ENCODE measurements around the gene UBE2J2.
A peak's percentile ranks its signal among the peaks of the same experiment; 100 is the strongest.

The UBE2J2 gene

DNA sequence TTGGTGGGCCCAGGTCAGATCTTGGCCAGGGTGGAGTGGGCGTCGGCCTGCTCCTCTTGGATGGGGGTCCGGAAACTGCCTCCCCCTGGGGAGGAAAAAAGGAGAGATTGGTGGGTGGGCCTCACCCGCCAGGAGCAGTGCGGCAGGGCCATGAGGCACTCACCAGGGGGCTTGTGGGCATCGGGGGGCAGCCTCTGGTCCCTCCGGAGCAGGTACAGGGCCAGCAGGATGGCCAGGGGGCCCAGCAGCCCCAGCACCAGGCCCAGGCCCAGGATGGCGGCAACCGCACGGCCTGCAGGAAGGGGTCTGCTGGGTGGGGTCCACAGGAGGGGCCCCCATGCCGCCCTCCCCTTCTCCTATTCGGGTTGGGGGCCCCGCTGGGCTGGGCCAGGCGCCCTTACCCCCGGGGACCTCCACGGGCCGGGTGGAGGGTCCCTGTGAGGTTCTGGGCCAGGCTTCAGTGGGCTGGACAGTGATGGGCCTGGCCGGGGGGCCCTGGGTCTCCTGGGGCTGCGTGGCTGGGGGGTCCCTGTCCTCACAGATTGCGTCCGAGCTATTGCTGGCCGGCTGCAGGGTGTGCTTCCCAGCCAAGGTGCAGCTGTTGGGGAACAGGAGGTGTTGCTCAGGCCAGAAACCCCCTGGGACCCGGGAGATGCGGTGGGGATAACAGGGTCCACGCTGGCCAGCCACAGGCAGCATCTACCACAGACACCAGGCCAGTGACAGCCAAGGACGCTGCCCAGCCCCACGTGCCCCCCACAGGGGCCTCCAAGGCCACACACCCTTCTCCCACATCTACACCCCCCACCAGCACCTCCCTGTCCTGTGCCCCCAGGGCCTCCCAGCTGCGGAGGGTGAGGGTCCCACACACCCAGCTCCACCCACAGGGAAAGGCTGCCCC is 61.9 kb downstream of the UBE2J2 start:
- TF ChIP-seq, protein P1, sequence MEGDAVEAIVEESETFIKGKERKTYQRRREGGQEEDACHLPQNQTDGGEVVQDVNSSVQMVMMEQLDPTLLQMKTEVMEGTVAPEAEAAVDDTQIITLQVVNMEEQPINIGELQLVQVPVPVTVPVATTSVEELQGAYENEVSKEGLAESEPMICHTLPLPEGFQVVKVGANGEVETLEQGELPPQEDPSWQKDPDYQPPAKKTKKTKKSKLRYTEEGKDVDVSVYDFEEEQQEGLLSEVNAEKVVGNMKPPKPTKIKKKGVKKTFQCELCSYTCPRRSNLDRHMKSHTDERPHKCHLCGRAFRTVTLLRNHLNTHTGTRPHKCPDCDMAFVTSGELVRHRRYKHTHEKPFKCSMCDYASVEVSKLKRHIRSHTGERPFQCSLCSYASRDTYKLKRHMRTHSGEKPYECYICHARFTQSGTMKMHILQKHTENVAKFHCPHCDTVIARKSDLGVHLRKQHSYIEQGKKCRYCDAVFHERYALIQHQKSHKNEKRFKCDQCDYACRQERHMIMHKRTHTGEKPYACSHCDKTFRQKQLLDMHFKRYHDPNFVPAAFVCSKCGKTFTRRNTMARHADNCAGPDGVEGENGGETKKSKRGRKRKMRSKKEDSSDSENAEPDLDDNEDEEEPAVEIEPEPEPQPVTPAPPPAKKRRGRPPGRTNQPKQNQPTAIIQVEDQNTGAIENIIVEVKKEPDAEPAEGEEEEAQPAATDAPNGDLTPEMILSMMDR (IDR thresholded peaks at IDR 0.05): no peak
- no peaks in the 10 kb centered on the region for H3K9me3 ChIP-seq
- H3K4me1 ChIP-seq: peaks cover 0 to 19% (median 11%) of the 10 kb centered on the region in 4 donors
- DNase-seq: no peak
- no peak overlapping the region for H3K4me3 ChIP-seq
- H3K27me3 ChIP-seq: peaks cover 0 to 25% of the 10 kb centered on the region in 2 donors
- H3K36me3 ChIP-seq: peaks cover 3 to 15% (median 8%) of the 10 kb centered on the region in 3 donors
- intact Hi-C loops (cut with DNase I; ENCODE audit: low total_unique reads): no loop called here
- H3K27ac ChIP-seq: no peak overlapping the region

- Histone ChIP-seq H3K36me3 (peaks cover 0 to 7% (median 2%) of the 10 kb centered on the region in 3 donors), H3K27me3 (peaks cover 0 to 34% of the 10 kb centered on the region in 2 donors), H3K27ac (no peak overlapping the region), H3K4me3 (no peak overlapping the region), H3K4me1 (peaks cover 0 to 28% (median 17%) of the 10 kb centered on the region in 4 donors), H3K9me3 (no peaks in the 10 kb centered on the region)
- no peak for DNase-seq
- intact Hi-C loops (cut with DNase I; ENCODE audit: low total_unique reads): no loop called here
- TF ChIP-seq, protein P1 (IDR thresholded peaks at IDR 0.05): no peak
These were observed 62.7 kb downstream of the UBE2J2 start for GRCh38 chr1:1210726-1211540.

GRCh38 chr1:1208713-1209433 is 64.8 kb downstream of the UBE2J2 start:
- TF ChIP-seq, protein P1 (IDR thresholded peaks at IDR 0.05): no peak
- Histone ChIP-seq H3K4me3 (peak overlapping the region in 1 of 2 donors; percentile 42), H3K27ac (no peak overlapping the region), H3K9me3 (no peaks in the 10 kb centered on the region), H3K4me1 (peaks cover 0 to 30% (median 19%) of the 10 kb centered on the region in 4 donors), H3K27me3 (peaks cover 0 to 54% of the 10 kb centered on the region in 2 donors), H3K36me3 (no peaks in the 10 kb centered on the region)
- intact Hi-C loops (cut with DNase I; ENCODE audit: low total_unique reads): no loop called here
- DNase-seq: no peak

DNA sequence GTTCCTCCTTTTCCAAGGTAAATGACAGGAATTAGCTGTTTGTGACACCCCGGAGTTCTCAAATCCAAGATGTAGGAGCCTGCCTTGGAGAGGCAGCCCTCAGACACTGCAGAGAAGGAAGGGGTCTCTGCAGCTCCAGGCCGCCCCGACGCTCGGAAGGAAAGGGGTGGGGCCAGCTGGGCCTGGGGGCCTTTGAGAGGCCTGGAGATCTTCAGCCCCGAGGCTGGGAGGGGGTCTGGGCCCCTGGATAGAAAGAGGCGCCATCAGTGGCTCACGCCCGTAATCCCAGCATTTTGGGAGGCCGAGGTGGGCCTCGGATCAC is 66.1 kb downstream of the UBE2J2 start:
- no peak overlapping the region for H3K27ac ChIP-seq
- peaks cover 0 to 30% (median 19%) of the 10 kb centered on the region in 4 donors for H3K4me1 ChIP-seq
- TF ChIP-seq, protein P1 (IDR thresholded peaks at IDR 0.05): no peak
- no peaks in the 10 kb centered on the region for H3K36me3 ChIP-seq
- intact Hi-C loops (cut with DNase I; ENCODE audit: low total_unique reads): no loop called here
- H3K27me3 ChIP-seq: peaks cover 0 to 66% of the 10 kb centered on the region in 2 donors
- no peak for DNase-seq
- H3K4me3 ChIP-seq: no peak overlapping the region
- no peaks in the 10 kb centered on the region for H3K9me3 ChIP-seq

GRCh38 chr1:1206966-1207531 is 66.6 kb downstream of the UBE2J2 start:
- TF ChIP-seq, protein P1 (IDR thresholded peaks at IDR 0.05): no peak
- DNase-seq: no peak
- peaks cover 0 to 67% of the 10 kb centered on the region in 2 donors for H3K27me3 ChIP-seq
- H3K36me3 ChIP-seq: no peaks in the 10 kb centered on the region
- no peak overlapping the region for H3K4me3 ChIP-seq
- H3K9me3 ChIP-seq: no peaks in the 10 kb centered on the region
- peaks cover 0 to 30% (median 19%) of the 10 kb centered on the region in 4 donors for H3K4me1 ChIP-seq
- intact Hi-C loops (cut with DNase I; ENCODE audit: low total_unique reads): no loop called here
- H3K27ac ChIP-seq: no peak overlapping the region

All from tibial artery (tissue), 4 donors.